GM12878 (cell line): ENCODE data around the gene NPAS2. TPM values are rescaled to one million over a fixed set of nuclear protein-coding genes. Genes with fewer than 3 reads are reported as not detected.

Source experiments
- ATAC-seq: fragments of 200-7000 bp; cut with Tn5 transposase; 3 replicates; pipeline ENCODE4 v1.9.1; 2020; ENCODE audit warnings: mild to moderate bottlenecking, moderate library complexity
- BruUV-seq: library from RNA; stranded (reverse); fragments of 400-500 nt; replicated peaks from 2 replicates; lab custom pipeline; 2021; lab: Mats Ljungman, UMichigan
- CTCF ChIA-PET: fragments of 300-600 bp; sonication (Branson Sonifier 250); formaldehyde crosslinking; extraction: SDS; loops from one replicate; lab custom pipeline; 2021; ENCODE audit warnings: inconsistent platforms; lab: Yijun Ruan, JAX
- POLR2A ChIA-PET: fragments of 350-600 bp; formaldehyde crosslinking; extraction: SDS; loops from one replicate; lab custom pipeline; 2021; ENCODE audit warnings: inconsistent platforms; lab: Charles Lee
- RAD21 ChIA-PET: fragments of 300-600 bp; sonication (Branson Sonifier 250); formaldehyde crosslinking; loops from one replicate; lab custom pipeline; 2023; ENCODE audit warnings: antibody characterized with exemption; ENCODE audit not compliant: unreplicated experiment; lab: Charles Lee
- SMC1A ChIA-PET: fragments of 300-600 bp; sonication (Branson Sonifier 250); formaldehyde crosslinking; loops from one replicate; lab custom pipeline; 2023; ENCODE audit not compliant: unreplicated experiment, uncharacterized antibody; lab: Charles Lee
- DNase-seq: peaks from one replicate; pipeline ENCODE4 v3.0.0-alpha.2; 2011; ENCODE audit warnings: low read depth, low spot score
- FAIRE-seq: peaks from 3 replicates; lab custom pipeline; 2011; peaks lifted over from hg19 to GRCh38; lab: Jason Lieb, UNC
- H2AFZ ChIP-seq: 2 replicates; pipeline ENCODE4 v1.6.0; 2011; ENCODE audit warnings: low read depth, low read length, control low read depth; ENCODE audit not compliant: control insufficient read depth
- H3K27ac ChIP-seq: 2 replicates; pipeline ENCODE4 v1.5.1; 2011; ENCODE audit warnings: control low read depth; ENCODE audit not compliant: control insufficient read depth, insufficient read depth
- H3K27me3 ChIP-seq, 2 experiments: replicated peaks in 1 of 2; 2 replicates each; pipeline versions ENCODE4 v1.6.0 to v1.6.1; 2011; ENCODE audit warnings: low read length in 1 of 2; ENCODE audit not compliant: control insufficient read depth in 2 of 2, insufficient read depth in 2 of 2
- H3K36me3 ChIP-seq, 2 experiments: 2 replicates each; pipeline ENCODE4 v1.5.1; 2011; ENCODE audit warnings: low read length in 1 of 2; ENCODE audit not compliant: control insufficient read depth in 2 of 2, insufficient read depth in 2 of 2
- H3K4me1 ChIP-seq: 2 replicates; pipeline ENCODE4 v1.6.1; 2011; ENCODE audit warnings: mild to moderate bottlenecking, low read length, moderate library complexity, mixed read lengths; ENCODE audit not compliant: control insufficient read depth, insufficient read depth
- H3K4me2 ChIP-seq: 2 replicates; pipeline ENCODE4 v1.6.0; 2011; ENCODE audit warnings: control low read depth; ENCODE audit not compliant: control insufficient read depth, insufficient read depth
- H3K4me3 ChIP-seq: fragments of 200-600 bp; sonication (generic); 2 replicates; pipeline ENCODE4 v1.5.1; 2016
- H3K79me2 ChIP-seq: 2 replicates; pipeline ENCODE4 v1.6.0; 2011; ENCODE audit warnings: low read length; ENCODE audit not compliant: control insufficient read depth, insufficient read depth
- H3K9ac ChIP-seq: 2 replicates; pipeline ENCODE4 v1.8.0; 2011; ENCODE audit warnings: low read length, control low read depth, mixed read lengths; ENCODE audit not compliant: control insufficient read depth, insufficient read depth
- H3K9me3 ChIP-seq: replicated peaks from 3 replicates; pipeline ENCODE4 v1.5.1; 2011; ENCODE audit warnings: mild to moderate bottlenecking, low read length; ENCODE audit not compliant: control insufficient read depth, insufficient read depth
- H4K20me1 ChIP-seq: 2 replicates; pipeline ENCODE4 v1.6.0; 2011; ENCODE audit not compliant: control insufficient read depth, insufficient read depth
- CREM ChIP-seq: IDR thresholded peaks from 2 replicates; pipeline ENCODE4 v1.6.1; 2014; ENCODE audit warnings: antibody characterized with exemption, low read depth
- EGR1 ChIP-seq, 2 experiments: IDR thresholded peaks; 1 replicate in 1 of 2; 2 replicates in 1 of 2; pipeline ENCODE4 v1.6.1; 2011 to 2012; ENCODE audit warnings: low read depth in 2 of 2, low read length in 2 of 2, borderline replicate concordance in 1 of 2, mild to moderate bottlenecking in 1 of 2, moderate library complexity in 1 of 2
- ESRRA ChIP-seq: IDR thresholded peaks from 2 replicates; pipeline ENCODE4 v1.6.1; 2012; ENCODE audit warnings: mild to moderate bottlenecking, low read length, improper control_type of control experiment
- IKZF1 ChIP-seq: fragments of 450-650 bp; conservative IDR thresholded peaks from 2 replicates; pipeline ENCODE4 v1.6.1; 2017; ENCODE audit warnings: antibody characterized with exemption, mild to moderate bottlenecking
- KLF5 ChIP-seq: fragments of 450-650 bp; IDR thresholded peaks from 2 replicates; pipeline ENCODE4 v1.6.1; 2014; ENCODE audit warnings: mild to moderate bottlenecking; ENCODE audit not compliant: partially characterized antibody
- RELA ChIP-seq: fragments of 450-650 bp; IDR thresholded peaks from 2 replicates; pipeline ENCODE4 v1.8.0; 2014; ENCODE audit warnings: borderline replicate concordance; ENCODE audit not compliant: partially characterized antibody
- TAF1 ChIP-seq: IDR thresholded peaks from 2 replicates; pipeline ENCODE4 v1.6.1; 2011; ENCODE audit warnings: mild to moderate bottlenecking, low read depth, low read length, borderline replicate concordance
- ZBED1 ChIP-seq: IDR thresholded peaks from 2 replicates; pipeline ENCODE4 v1.6.1; 2016; ENCODE audit warnings: borderline replicate concordance
- ZNF274 ChIP-seq: IDR thresholded peaks from one replicate; pipeline ENCODE4 v1.8.0; 2011; ENCODE audit not compliant: insufficient read length, insufficient read depth
- WGBS: methylation state at CpG from one replicate; pipeline ENCODE4 v1.1.6; 2016; ENCODE audit warnings: low lambda C conversion rate; ENCODE audit not compliant: insufficient replicate concordance, insufficient coverage; ENCODE audit errors: missing lambda C conversion rate; 5-methylcytosine and 5-hydroxymethylcytosine counted together
- in situ Hi-C: fragments of 300-500 bp; cut with MboI; formaldehyde crosslinking; loops from 9 replicates; pipeline ENCODE4 v1.14.3; 2018; ENCODE audit warnings: mixed read lengths
- intact Hi-C: fragments of 100-400 bp; cut with micrococcal nuclease; formaldehyde crosslinking; loops from one replicate; pipeline ENCODE4 v1.14.2; 2022; ENCODE audit not compliant: unreplicated experiment
- polyA plus RNA-seq, 11 experiments: library from polyadenylated mRNA; depleted of rRNA in 4 of 11; unstranded in 6 of 11; stranded (reverse) in 5 of 11; fragments of >200 nt; fragmentation: Nextera tagmentation in 4 of 11; fragmentation: Illumina TruSeq in 1 of 11; extraction: Ambion mirVana in 4 of 11; extraction: Trizol in 1 of 11; gene quantifications; 1 replicate in 1 of 11; 2 replicates in 10 of 11; pipeline versions ENCODE4 v1.2.1 to v1.2.3, GENCODE V29; 2011 to 2016; ENCODE audit warnings: inconsistent platforms in 2 of 11, missing spikeins in 2 of 11, low read depth in 1 of 11
- total RNA-seq, 4 experiments: library from RNA; depleted of rRNA in 3 of 4; stranded (reverse); fragments of >200 nt in 3 of 4; fragmentation: Illumina TruSeq in 1 of 4; extraction: Trizol in 1 of 4; gene quantifications; 2 replicates each; pipeline versions ENCODE4 v1.2.1 to v1.2.3, GENCODE V29; 2013 to 2021
- TF ChIP-seq, protein P1 (sequence below): fragments of 450-650 bp; IDR thresholded peaks from 2 replicates; pipeline ENCODE4 v1.6.1; 2017; ENCODE audit warnings: borderline replicate concordance

Gene NPAS2
- total and polyA plus RNA-seq, 10 of the 15 experiments (the other 5 are each of a cell fraction or from before 2014, with no cell fraction given): 0.08 TPM; not detected in 9

DNA sequence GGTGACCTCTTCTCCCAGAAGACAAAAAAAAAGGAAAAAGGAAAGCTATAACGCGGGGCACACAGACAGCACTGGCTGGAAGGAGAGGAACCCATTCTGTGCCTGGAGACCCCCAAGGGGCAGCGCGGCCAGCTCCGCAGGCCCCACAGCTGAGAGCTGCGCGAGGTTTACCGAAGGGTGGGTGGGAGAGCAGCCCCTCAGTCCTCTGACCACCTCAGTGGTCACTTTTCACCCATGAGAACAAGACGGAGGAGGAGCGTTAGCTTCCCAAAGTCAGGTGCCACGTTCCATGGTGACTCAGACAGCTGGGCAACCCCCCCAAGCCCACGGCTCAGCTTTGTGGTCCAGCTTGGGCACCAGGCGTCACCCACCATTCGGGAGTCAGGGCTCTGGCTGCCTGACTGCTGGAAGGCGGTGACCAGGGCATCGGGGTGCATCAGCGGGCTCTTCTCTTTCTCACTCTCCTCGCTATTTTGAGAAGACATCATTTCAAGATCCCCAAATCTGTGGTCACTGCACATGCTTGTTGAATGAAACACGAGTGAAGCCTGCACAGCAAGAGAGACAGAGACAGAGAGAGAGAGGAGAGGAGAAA lies 217.3 kb downstream of the NPAS2 start:
- SMC1A ChIA-PET: interaction anchor here (0.6 to 3.9 kb wide), 12 partner anchors 10 to 427 kb away, joined by 3 to 29 read pairs (median 4); partner anchors contain the start of gene TBC1D8
- intact Hi-C loops: loop anchor here (5.0 kb wide), 1 partner anchor 165 kb away; no protein-coding TSS in a partner anchor
- H3K27me3 ChIP-seq: no peaks in the 10 kb centered on the region
- no peak overlapping the region for H3K9ac ChIP-seq
- no peak overlapping the region for H2AFZ ChIP-seq
- FAIRE-seq (no peak), ATAC-seq (no peak), DNase-seq (no peak)
- POLR2A ChIA-PET: interaction anchor here (0.6 kb wide), 1 partner anchor 85 kb away, joined by 4 read pairs; no protein-coding TSS in a partner anchor
- in situ Hi-C loops: no loop called here
- H3K4me3 ChIP-seq: no peak overlapping the region
- H3K36me3 ChIP-seq: no peaks in the 10 kb centered on the region; a peak in 3 of 4 replicates
- TF ChIP-seq ESRRA: no peak
- TF ChIP-seq EGR1 (IDR thresholded peaks at IDR 0.05; ENCODE audit: borderline replicate concordance in 1 of 2, low read depth in 2 of 2, low read length in 2 of 2): no peak
- no peak for TF ChIP-seq CREM
- no peak for TF ChIP-seq KLF5
- no peak for TF ChIP-seq RELA
- no peak for TF ChIP-seq IKZF1
- TF ChIP-seq, protein P1, sequence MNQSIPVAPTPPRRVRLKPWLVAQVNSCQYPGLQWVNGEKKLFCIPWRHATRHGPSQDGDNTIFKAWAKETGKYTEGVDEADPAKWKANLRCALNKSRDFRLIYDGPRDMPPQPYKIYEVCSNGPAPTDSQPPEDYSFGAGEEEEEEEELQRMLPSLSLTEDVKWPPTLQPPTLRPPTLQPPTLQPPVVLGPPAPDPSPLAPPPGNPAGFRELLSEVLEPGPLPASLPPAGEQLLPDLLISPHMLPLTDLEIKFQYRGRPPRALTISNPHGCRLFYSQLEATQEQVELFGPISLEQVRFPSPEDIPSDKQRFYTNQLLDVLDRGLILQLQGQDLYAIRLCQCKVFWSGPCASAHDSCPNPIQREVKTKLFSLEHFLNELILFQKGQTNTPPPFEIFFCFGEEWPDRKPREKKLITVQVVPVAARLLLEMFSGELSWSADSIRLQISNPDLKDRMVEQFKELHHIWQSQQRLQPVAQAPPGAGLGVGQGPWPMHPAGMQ: no peak
- TF ChIP-seq ZNF274: no peak
- TF ChIP-seq TAF1: no peak
- TF ChIP-seq ZBED1: no peak
- H3K4me2 ChIP-seq: no peak overlapping the region
- H4K20me1 ChIP-seq: no peaks in the 10 kb centered on the region
- peaks cover 3% of the 10 kb centered on the region for H3K4me1 ChIP-seq
- CTCF ChIA-PET: interaction anchor here (0.6 to 4.7 kb wide), 15 partner anchors 8 to 170 kb away, joined by 3 to 46 read pairs (median 4); partner anchors contain the start of gene TBC1D8
- BruUV-seq: no TSS peak
- no peaks in the 10 kb centered on the region for H3K9me3 ChIP-seq
- RAD21 ChIA-PET: interaction anchor here (0.7 to 2.5 kb wide), 8 partner anchors 25 to 168 kb away, joined by 3 to 29 read pairs (median 5); partner anchors contain the start of gene TBC1D8
- WGBS: 62% methylated on average over 19 of the region's 19 CpGs
- no peaks in the 10 kb centered on the region for H3K79me2 ChIP-seq
- no peak overlapping the region for H3K27ac ChIP-seq
